Left ventricle myocardium inferior (tissue), 1 donor: ENCODE data around the gene ARAF. TPM values are rescaled to one million over a fixed set of nuclear protein-coding genes. Genes with fewer than 3 reads are reported as not detected.
"Not testable (repeated sequence)": the region's sequence is repeated elsewhere in the genome, so short reads cannot be mapped to it uniquely, and the experiment has no call there.

Experiments used
- DNase-seq: peaks from one replicate; pipeline ENCODE4 v3.0.0-alpha.2; 2020
- H3K27ac ChIP-seq: fragments of 200-600 bp; replicated peaks from 2 replicates; pipeline ENCODE4 v1.8.0; 2021
- H3K27me3 ChIP-seq: fragments of 200-600 bp; 2 replicates; pipeline ENCODE4 v1.8.0; 2021; ENCODE audit warnings: low read depth
- H3K36me3 ChIP-seq: fragments of 200-600 bp; 2 replicates; pipeline ENCODE4 v1.8.0; 2021
- H3K4me1 ChIP-seq: fragments of 200-600 bp; 2 replicates; pipeline ENCODE4 v1.8.0; 2021
- H3K4me3 ChIP-seq: fragments of 200-600 bp; 2 replicates; pipeline ENCODE4 v1.8.0; 2021; ENCODE audit warnings: mild to moderate bottlenecking, moderate library complexity
- H3K9me3 ChIP-seq: fragments of 200-600 bp; replicated peaks from 2 replicates; pipeline ENCODE4 v1.8.0; 2021
- intact Hi-C: fragments of 100-400 bp; cut with micrococcal nuclease; formaldehyde crosslinking; loops from one replicate; pipeline ENCODE4 v1.11.0; 2022
- total RNA-seq: library from RNA; stranded (reverse); fragmentation: NEBNext Ultra II Directional; extraction: Animal tissue kit (Norgen Biotek cat#: 25700); gene quantifications from one replicate; pipeline ENCODE4 v1.2.1, GENCODE V29; 2021
- TF ChIP-seq, protein P1 (sequence below): fragments of 200-600 bp; IDR thresholded peaks from 2 replicates; pipeline ENCODE4 v1.8.0; 2021; ENCODE audit warnings: antibody characterized with exemption, mild to moderate bottlenecking, borderline replicate concordance
- donor health status: DM: no; HTN: yes; CAD: no; lungs with severe emphysema.

ARAF gene
- total RNA-seq, 1 donor from 2014 or later = 76.4 TPM

DNA sequence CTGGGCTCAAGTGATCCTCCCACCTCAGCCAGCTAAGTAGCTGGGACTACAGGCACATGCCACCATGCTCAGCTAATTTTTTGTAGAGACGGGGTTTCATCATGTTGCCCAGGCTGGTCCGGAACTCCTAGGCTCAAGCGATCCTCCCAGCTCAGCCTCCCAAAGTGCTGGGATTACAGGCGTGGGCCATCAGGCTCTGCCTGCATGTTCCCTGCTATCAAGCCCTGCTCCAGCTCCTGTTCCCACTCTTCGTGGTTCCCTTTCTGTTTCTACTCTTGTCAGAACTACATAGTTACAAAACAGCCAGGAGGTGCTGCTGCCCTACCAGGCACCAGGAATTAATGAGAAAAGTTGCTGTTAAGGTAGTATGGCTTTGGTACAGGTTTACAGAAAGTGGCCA is 30.0 kb downstream of the ARAF start:
- H3K4me1 ChIP-seq = no peaks in the 10 kb centered on the region
- H3K9me3 ChIP-seq = no peaks in the 10 kb centered on the region
- intact Hi-C loops = no loop called here
- no peaks in the 10 kb centered on the region for H3K36me3 ChIP-seq
- no peak overlapping the region for H3K27ac ChIP-seq
- TF ChIP-seq, protein P1, sequence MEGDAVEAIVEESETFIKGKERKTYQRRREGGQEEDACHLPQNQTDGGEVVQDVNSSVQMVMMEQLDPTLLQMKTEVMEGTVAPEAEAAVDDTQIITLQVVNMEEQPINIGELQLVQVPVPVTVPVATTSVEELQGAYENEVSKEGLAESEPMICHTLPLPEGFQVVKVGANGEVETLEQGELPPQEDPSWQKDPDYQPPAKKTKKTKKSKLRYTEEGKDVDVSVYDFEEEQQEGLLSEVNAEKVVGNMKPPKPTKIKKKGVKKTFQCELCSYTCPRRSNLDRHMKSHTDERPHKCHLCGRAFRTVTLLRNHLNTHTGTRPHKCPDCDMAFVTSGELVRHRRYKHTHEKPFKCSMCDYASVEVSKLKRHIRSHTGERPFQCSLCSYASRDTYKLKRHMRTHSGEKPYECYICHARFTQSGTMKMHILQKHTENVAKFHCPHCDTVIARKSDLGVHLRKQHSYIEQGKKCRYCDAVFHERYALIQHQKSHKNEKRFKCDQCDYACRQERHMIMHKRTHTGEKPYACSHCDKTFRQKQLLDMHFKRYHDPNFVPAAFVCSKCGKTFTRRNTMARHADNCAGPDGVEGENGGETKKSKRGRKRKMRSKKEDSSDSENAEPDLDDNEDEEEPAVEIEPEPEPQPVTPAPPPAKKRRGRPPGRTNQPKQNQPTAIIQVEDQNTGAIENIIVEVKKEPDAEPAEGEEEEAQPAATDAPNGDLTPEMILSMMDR = no peak
- no peak overlapping the region for H3K4me3 ChIP-seq
- DNase-seq = no peak
- H3K27me3 ChIP-seq = no peaks in the 10 kb centered on the region

DNA sequence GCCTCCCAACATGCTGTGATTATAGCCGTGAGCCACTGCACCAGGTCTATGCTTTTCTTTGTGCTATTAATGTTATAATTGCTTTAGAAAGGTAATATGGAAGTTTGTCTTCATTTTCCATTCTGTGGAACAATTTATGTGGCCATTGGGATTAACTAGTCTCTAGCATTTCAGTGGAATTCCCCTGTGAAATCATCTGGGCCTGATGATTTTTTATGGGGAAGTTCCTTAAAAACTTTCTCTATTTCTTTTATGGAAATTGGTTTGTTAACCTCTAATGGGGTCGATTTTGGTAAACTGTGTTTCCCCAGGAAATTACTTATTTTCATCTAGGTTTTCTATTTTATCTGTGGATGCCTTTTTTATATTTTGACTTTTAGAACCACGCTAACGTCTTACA is 32.5 kb downstream of the ARAF start:
- Histone ChIP-seq H3K36me3 (no peaks in the 10 kb centered on the region), H3K9me3 (peaks cover 19% of the 10 kb centered on the region), H3K4me3 (no peak overlapping the region), H3K27me3 (no peaks in the 10 kb centered on the region), H3K27ac (no peak overlapping the region), H3K4me1 (no peaks in the 10 kb centered on the region)
- TF ChIP-seq, protein P1 = no peak
- intact Hi-C loops = no loop called here
- DNase-seq = no peak

DNA sequence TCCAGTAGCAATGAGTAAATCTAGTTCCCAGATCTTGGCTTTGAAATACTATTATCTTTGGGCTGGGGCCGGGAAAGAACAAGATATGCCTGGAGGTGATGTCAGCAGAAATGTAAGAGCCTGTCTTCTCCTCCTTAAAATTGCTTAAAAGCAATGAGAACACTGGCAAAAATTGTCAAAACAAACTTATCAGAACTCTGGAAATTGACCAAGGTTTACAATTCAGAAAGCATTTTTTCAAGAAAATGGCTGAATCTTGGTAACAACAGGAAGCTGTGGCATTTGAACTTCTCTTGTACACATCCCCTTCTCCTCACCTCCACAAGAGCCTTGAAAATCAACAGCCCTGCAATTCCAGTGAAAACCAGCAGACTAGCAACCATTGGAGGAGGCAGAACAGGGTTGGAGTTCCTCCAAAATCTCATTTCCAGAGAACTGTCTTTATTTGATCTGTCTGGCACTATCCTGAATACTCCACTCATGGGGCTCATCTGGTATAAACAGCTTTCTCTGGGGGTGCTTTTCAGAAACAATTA is 34.8 kb downstream of the ARAF start:
- no peaks in the 10 kb centered on the region for H3K4me1 ChIP-seq
- H3K9me3 ChIP-seq = peaks cover 37% of the 10 kb centered on the region
- DNase-seq = no peak
- peak overlapping the region; percentile 61 for H3K27ac ChIP-seq
- TF ChIP-seq, protein P1 = no peak
- intact Hi-C loops = no loop called here
- no peaks in the 10 kb centered on the region for H3K27me3 ChIP-seq
- H3K4me3 ChIP-seq = no peak overlapping the region
- no peaks in the 10 kb centered on the region for H3K36me3 ChIP-seq

DNA sequence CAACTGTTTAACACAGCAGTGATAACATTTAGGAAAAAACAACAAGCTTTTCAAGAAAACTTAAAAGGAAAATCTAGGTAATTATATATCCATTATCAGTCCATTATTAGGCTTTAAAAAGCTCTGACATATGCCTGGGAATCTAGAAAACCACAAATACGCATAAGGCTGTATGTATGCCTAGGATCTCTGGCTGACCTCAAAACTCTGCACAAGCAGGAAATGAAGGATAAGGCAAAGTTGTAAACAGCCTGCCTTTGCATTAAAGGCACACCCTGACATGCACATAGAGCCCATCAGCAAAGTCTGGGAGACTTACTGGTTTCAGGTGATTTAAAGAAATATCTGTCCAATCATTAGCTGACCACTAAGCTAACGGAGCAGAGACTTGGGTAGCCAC is 35.3 kb downstream of the ARAF start:
- Histone ChIP-seq H3K36me3 (no peaks in the 10 kb centered on the region), H3K4me1 (no peaks in the 10 kb centered on the region), H3K27me3 (no peaks in the 10 kb centered on the region), H3K27ac (peak overlapping the region; percentile 61), H3K9me3 (peaks cover 41% of the 10 kb centered on the region), H3K4me3 (no peak overlapping the region)
- intact Hi-C loops = no loop called here
- no peak for DNase-seq
- TF ChIP-seq, protein P1 = no peak

DNA sequence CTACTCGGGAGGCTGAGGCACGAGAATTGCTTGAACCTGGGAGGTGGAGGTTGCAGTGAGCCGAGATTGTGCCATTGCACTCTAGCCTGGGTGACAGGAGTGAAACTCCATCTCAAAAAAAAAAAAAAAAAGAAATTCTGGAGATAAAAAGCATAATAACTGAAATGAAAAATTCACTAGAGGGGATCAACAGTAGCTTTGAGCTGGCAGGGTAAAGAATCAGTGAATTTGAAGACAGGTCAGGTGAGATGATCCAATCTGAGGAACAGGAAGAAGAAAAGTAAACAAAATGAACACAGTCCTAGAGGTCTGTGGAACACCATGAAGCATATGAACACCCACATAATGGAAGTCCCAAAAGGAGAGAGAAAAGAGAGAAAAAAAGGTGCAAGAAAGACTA is 36.2 kb downstream of the ARAF start:
- Histone ChIP-seq H3K36me3 (no peaks in the 10 kb centered on the region), H3K27ac (no peak overlapping the region), H3K27me3 (no peaks in the 10 kb centered on the region), H3K4me1 (no peaks in the 10 kb centered on the region), H3K9me3 (peaks cover 41% of the 10 kb centered on the region), H3K4me3 (no peak overlapping the region)
- intact Hi-C loops = no loop called here
- DNase-seq = no peak
- TF ChIP-seq, protein P1 = no peak

DNA sequence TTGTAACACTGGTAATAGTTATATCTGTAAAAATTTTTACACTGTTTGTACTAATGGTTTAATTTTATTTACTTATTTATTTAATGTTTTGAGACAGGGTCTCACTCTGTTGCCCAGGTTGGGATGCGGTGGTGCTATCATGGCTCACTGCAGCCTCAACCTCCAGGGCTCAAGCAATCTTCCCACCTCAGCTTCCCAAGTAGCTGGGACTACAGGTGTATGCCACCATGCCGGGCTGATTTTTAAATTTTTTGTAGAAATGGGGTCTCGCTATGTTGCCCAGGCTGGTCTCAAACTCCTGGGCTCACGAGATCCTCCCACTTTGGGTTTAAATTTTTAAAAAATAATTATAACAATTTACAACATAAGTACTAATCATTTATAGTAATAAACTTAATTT is 42.1 kb downstream of the ARAF start:
- H3K9me3 ChIP-seq = peaks cover 22% of the 10 kb centered on the region
- intact Hi-C loops, H3K27ac ChIP-seq, H3K27me3 ChIP-seq, DNase-seq, H3K4me3 ChIP-seq, H3K36me3 ChIP-seq, H3K4me1 ChIP-seq: not testable (repeated sequence)
